BLaER1 (cell line): ENCODE results near the gene SSX7.
"Not testable (repeated sequence)": the region's sequence is repeated elsewhere in the genome, so short reads cannot be mapped to it uniquely, and the experiment has no call there.

Experiments
- H3K27ac ChIP-seq: shearing (Covaris generic); formaldehyde crosslinking; 2 replicates; pipeline ENCODE4 v1.8.1; 2022
- H3K27me3 ChIP-seq: shearing (Covaris generic); formaldehyde crosslinking; 2 replicates; pipeline ENCODE4 v1.8.1; 2022
- H3K36me3 ChIP-seq: shearing (Covaris generic); formaldehyde crosslinking; 2 replicates; pipeline ENCODE4 v1.8.1; 2022
- H3K4me1 ChIP-seq: shearing (Covaris generic); formaldehyde crosslinking; 2 replicates; pipeline ENCODE4 v1.8.1; 2022
- H3K4me2 ChIP-seq: shearing (Covaris generic); formaldehyde crosslinking; 2 replicates; pipeline ENCODE4 v1.8.1; 2022
- H3K4me3 ChIP-seq: shearing (Covaris generic); formaldehyde crosslinking; 2 replicates; pipeline ENCODE4 v1.8.1; 2022
- H3K9ac ChIP-seq: shearing (Covaris generic); formaldehyde crosslinking; 2 replicates; pipeline ENCODE4 v1.8.1; 2022
- H3K9me3 ChIP-seq: shearing (Covaris generic); formaldehyde crosslinking; 2 replicates; pipeline ENCODE4 v1.8.1; 2022
- H4K20me1 ChIP-seq: shearing (Covaris generic); formaldehyde crosslinking; 2 replicates; pipeline ENCODE4 v1.8.1; 2022
- Cebpa-rat ChIP-seq: shearing (Covaris generic); IDR thresholded peaks from 2 replicates; pipeline ENCODE4 v1.8.1; 2022

The SSX7 gene, protein sequence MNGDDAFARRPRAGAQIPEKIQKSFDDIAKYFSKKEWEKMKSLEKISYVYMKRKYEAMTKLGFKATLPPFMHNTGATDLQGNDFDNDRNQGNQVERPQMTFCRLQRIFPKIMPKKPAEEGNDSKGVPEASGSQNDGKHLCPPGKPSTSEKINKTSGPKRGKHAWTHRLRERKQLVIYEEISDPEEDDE

GRCh38 chrX:52654800-52655199 lies at the start of gene SSX7:
Gene SSX7, minus strand, starts transcription at chrX:52654900. Its CDS starts 1,428 bp downstream, at chrX:52653472.
- H3K4me3 ChIP-seq, H4K20me1 ChIP-seq, H3K36me3 ChIP-seq, H3K9ac ChIP-seq, H3K4me2 ChIP-seq, H3K9me3 ChIP-seq, H3K27ac ChIP-seq: not testable (repeated sequence)
- Histone ChIP-seq H3K27me3 (peaks cover 69% of the 10 kb centered on the region), H3K4me1 (peaks cover 22% of the 10 kb centered on the region)
- peak; percentile 18; the same call in 1 of the 2 replicates for TF ChIP-seq Cebpa-rat

- not testable (repeated sequence) for H4K20me1 ChIP-seq, H3K27ac ChIP-seq, H3K9ac ChIP-seq, H3K9me3 ChIP-seq, H3K4me3 ChIP-seq, H3K27me3 ChIP-seq, H3K36me3 ChIP-seq, H3K4me1 ChIP-seq, H3K4me2 ChIP-seq
Observed at GRCh38 chrX:52692034-52692433, 37.3 kb upstream of the SSX7 start.

- not testable (repeated sequence) for H3K9ac ChIP-seq, H3K4me2 ChIP-seq, H3K4me3 ChIP-seq, H3K27ac ChIP-seq, H3K9me3 ChIP-seq, H4K20me1 ChIP-seq, H3K4me1 ChIP-seq, H3K36me3 ChIP-seq
- H3K27me3 ChIP-seq, result peaks cover 70% of the 10 kb centered on the region
Observed at GRCh38 chrX:52662218-52662617, 7.5 kb upstream of the SSX7 start.

- not testable (repeated sequence) for H3K4me3 ChIP-seq, H3K36me3 ChIP-seq, H3K27ac ChIP-seq, H4K20me1 ChIP-seq, H3K9ac ChIP-seq, H3K4me2 ChIP-seq, H3K9me3 ChIP-seq
- peaks cover 69% of the 10 kb centered on the region for H3K27me3 ChIP-seq
- H3K4me1 ChIP-seq, result peaks cover 16% of the 10 kb centered on the region
Observed at GRCh38 chrX:52655475-52655874, 775 bp upstream of the SSX7 start.

DNA sequence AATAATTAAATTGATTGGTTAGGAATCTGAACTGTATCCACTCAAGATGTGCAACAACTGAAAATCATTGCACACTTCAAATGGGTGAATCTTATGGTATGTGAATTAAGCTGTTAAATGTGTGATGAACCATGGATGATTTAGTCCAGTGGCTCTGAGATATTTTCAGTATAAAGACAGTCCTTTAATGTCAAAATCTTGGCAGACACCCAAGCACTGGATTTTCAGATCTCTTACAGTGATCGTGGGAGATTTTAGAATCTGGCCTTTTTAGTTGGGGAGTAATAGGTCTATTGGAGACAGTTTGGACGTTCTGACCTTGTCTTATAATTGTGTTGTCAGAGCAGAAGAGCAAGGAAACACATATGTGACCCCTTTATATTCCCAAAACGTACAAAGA lies 4.0 kb downstream of the SSX7 start:
- H3K4me1 ChIP-seq, result peaks cover 38% of the 10 kb centered on the region
- H4K20me1 ChIP-seq, H3K36me3 ChIP-seq, H3K27ac ChIP-seq, H3K4me3 ChIP-seq, H3K9ac ChIP-seq: not testable (repeated sequence)
- peaks cover 87% of the 10 kb centered on the region for H3K27me3 ChIP-seq
- H3K9me3 ChIP-seq, result peaks cover 11% of the 10 kb centered on the region; the same call in 1 of the 2 replicates
- H3K4me2 ChIP-seq, result peak overlapping the region; percentile 55

GRCh38 chrX:52648956-52649355 lies 5.7 kb downstream of the SSX7 start:
- H4K20me1 ChIP-seq, H3K9ac ChIP-seq, H3K36me3 ChIP-seq, H3K4me3 ChIP-seq, H3K27ac ChIP-seq: not testable (repeated sequence)
- H3K9me3 ChIP-seq, result peaks cover 14% of the 10 kb centered on the region; the same call in 1 of the 2 replicates
- peaks cover 82% of the 10 kb centered on the region for H3K27me3 ChIP-seq
- H3K4me2 ChIP-seq, result peak overlapping the region; percentile 55
- peaks cover 38% of the 10 kb centered on the region for H3K4me1 ChIP-seq

- H3K9ac ChIP-seq, H3K27ac ChIP-seq, H3K4me3 ChIP-seq, H3K4me2 ChIP-seq, H3K9me3 ChIP-seq, H4K20me1 ChIP-seq, H3K4me1 ChIP-seq, H3K36me3 ChIP-seq: not testable (repeated sequence)
- H3K27me3 ChIP-seq, result peaks cover 98% of the 10 kb centered on the region
Observed at GRCh38 chrX:52628483-52628882, 26.2 kb downstream of the SSX7 start.

DNA sequence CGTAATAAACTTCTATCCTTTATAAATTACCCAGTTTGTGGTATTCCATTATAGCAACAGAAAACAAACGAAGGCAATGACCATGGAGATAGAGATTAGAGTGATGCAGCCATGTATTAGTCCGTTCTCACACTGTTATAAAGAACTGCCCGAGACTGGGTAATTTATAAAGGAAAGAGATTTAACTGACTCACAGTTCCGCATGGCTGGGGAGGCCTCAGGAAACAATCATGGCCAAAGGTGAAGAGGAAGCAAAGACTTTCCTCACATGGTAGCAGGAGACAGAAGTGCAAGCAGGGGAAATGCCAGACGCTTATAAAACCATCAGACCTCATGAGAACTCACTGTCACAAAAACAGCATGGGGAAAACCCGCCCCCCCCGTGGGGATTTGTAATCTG lies 34.0 kb downstream of the SSX7 start:
- peak overlapping the region; percentile 30 for H3K4me2 ChIP-seq
- not testable (repeated sequence) for H3K4me1 ChIP-seq, H3K36me3 ChIP-seq, H3K9ac ChIP-seq, H3K27ac ChIP-seq, H4K20me1 ChIP-seq, H3K9me3 ChIP-seq, H3K4me3 ChIP-seq
- peaks cover 86% of the 10 kb centered on the region for H3K27me3 ChIP-seq

GRCh38 chrX:52608961-52609360 lies 45.7 kb downstream of the SSX7 start:
- no peak overlapping the region for H3K4me3 ChIP-seq
- TF ChIP-seq Cebpa-rat, result no peak
- no peaks in the 10 kb centered on the region for H3K4me1 ChIP-seq
- H3K9me3 ChIP-seq, result peaks cover 10% of the 10 kb centered on the region
- H3K4me2 ChIP-seq, result no peak overlapping the region
- peaks cover 94% of the 10 kb centered on the region for H3K27me3 ChIP-seq
- H3K36me3 ChIP-seq, result no peaks in the 10 kb centered on the region
- H3K9ac ChIP-seq, result no peak overlapping the region
- H4K20me1 ChIP-seq, result no peaks in the 10 kb centered on the region
- no peak overlapping the region for H3K27ac ChIP-seq

- not testable (repeated sequence) for H3K4me3 ChIP-seq, H3K36me3 ChIP-seq, H3K4me2 ChIP-seq, H3K27ac ChIP-seq, H3K4me1 ChIP-seq, H3K9me3 ChIP-seq, H4K20me1 ChIP-seq, H3K9ac ChIP-seq
- peaks cover 71% of the 10 kb centered on the region for H3K27me3 ChIP-seq
Observed at GRCh38 chrX:52603151-52603550, 51.5 kb downstream of the SSX7 start.

DNA sequence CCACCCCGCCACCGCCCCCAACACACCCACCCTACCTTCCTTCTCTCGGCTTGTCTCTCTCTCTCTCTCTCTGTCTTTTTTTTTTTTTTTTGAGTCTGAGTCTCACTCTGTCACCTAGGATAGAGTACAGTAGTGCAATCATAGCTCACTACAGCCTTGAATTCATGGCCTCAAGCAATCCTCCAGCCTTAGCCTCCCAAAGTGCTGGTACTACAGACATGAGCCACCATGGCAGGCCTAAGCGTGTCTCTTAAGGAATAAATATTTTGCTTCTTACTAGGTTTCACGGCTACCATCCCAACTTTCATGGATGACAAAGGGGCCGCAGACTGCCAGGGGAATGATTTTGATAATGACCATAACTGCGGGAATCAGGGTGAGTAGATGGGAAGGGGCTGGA lies 55.8 kb downstream of the SSX7 start:
- no peak overlapping the region for H3K4me2 ChIP-seq
- no peak overlapping the region for H3K27ac ChIP-seq
- no peak for TF ChIP-seq Cebpa-rat
- H3K27me3 ChIP-seq, result peaks cover 72% of the 10 kb centered on the region
- H3K4me3 ChIP-seq, result no peak overlapping the region
- H3K9ac ChIP-seq, result no peak overlapping the region
- 0 out of 2 replicates have a peak, but pooled peaks cover 9% of the 10 kb centered on the region for H3K9me3 ChIP-seq
- H3K36me3 ChIP-seq, result no peaks in the 10 kb centered on the region
- no peaks in the 10 kb centered on the region for H3K4me1 ChIP-seq
- H4K20me1 ChIP-seq, result no peaks in the 10 kb centered on the region; the same call in 1 of the 2 replicates
